ENCODE results near the gene PRDM7.

DNA sequence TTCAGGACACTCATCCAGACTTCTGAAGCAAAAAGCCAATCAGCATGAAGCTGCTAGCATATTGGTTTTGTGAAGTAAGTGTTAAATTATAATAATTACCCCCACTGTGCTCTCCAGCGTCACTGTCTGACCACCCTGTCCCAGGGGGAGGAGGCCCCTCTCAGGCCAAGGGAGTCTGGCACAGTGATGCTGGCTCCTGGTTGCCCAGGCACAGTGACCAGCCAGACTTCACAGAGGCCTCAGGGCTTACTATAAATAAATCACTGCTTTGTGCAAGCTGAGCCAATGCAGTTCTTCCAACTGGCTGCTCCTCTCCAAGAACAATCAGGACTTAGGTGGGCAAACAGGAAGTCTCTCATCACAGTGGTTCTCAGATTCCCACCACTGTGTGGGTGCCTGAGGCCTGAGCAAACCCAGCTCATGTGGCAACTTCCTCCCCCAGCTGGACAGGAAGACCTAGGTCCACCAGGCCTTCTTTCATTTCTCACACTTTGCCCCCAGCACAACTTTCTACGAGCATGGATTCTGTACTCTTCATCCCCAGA lies 56.2 kb downstream of the PRDM7 start:
- no peak for TF ChIP-seq CTCF (IDR thresholded peaks at IDR 0.05)
- TF ChIP-seq EZH2 (IDR thresholded peaks at IDR 0.05; ENCODE audit: borderline replicate concordance, insufficient read depth, low read depth, low read length, poor library complexity, severe bottlenecking), result no peak

All from B cell (primary cell).